HG02571 (cell line): Measurements from ENCODE around the gene PCDH1.

Source experiments
- ATAC-seq: cut with Tn5 transposase; IDR thresholded peaks from one replicate; pipeline ENCODE4 v1.9.1; 2021; ENCODE audit warnings: mild to moderate bottlenecking, moderate library complexity; ENCODE audit not compliant: unreplicated experiment

Gene PCDH1

GRCh38 chr5:141812512-141812911 lies 65.7 kb downstream of the PCDH1 start:
- no peak for ATAC-seq

GRCh38 chr5:141811287-141812155 lies 66.7 kb downstream of the PCDH1 start:
- peak; percentile 56 for ATAC-seq

GRCh38 chr5:141810702-141811101 lies 67.5 kb downstream of the PCDH1 start:
- ATAC-seq = no peak

GRCh38 chr5:141809380-141810096 lies 68.7 kb downstream of the PCDH1 start:
- ATAC-seq = no peak

- ATAC-seq = no peak
These were observed 69.4 kb downstream of the PCDH1 start for GRCh38 chr5:141808857-141809256.

GRCh38 chr5:141807732-141808131 lies 70.5 kb downstream of the PCDH1 start:
- ATAC-seq = no peak

GRCh38 chr5:141807329-141807728 lies 70.9 kb downstream of the PCDH1 start:
- ATAC-seq = no peak

- no peak for ATAC-seq
These were observed 71.6 kb downstream of the PCDH1 start for GRCh38 chr5:141806626-141807025.

GRCh38 chr5:141805874-141806595 lies 72.2 kb downstream of the PCDH1 start:
- ATAC-seq = no peak

GRCh38 chr5:141804475-141804874 lies 73.7 kb downstream of the PCDH1 start:
- ATAC-seq = no peak
